Fibroblast of the conjunctiva (primary cell): ENCODE data around the gene AAGAB.
"Not testable (repeated sequence)": the region's sequence is repeated elsewhere in the genome, so short reads cannot be mapped to it uniquely, and the experiment has no call there.

Experiments used
- DNase-seq: peaks from one replicate; pipeline ENCODE4 v3.0.0-alpha.2; 2010; ENCODE audit warnings: low read depth

Gene AAGAB

GRCh38 chr15:67254238-67255175, at the start of gene AAGAB, which contains the start of gene IQCH:
AAGAB (minus strand) TSS chr15:67254661; CDS start chr15:67254631, 30 bp downstream.
IQCH (plus strand) TSS chr15:67254786; CDS start chr15:67254897, 111 bp downstream.
- DNase-seq: peak; percentile 93

GRCh38 chr15:67303490-67304363, 49.3 kb upstream of the AAGAB start:
- DNase-seq: no peak

- no peak for DNase-seq
Measured at GRCh38 chr15:67300266-67301025, 46.0 kb upstream of the AAGAB start.

GRCh38 chr15:67296684-67297083, 42.2 kb upstream of the AAGAB start:
- DNase-seq: no peak

- no peak for DNase-seq
Measured at GRCh38 chr15:67296188-67296587, 41.7 kb upstream of the AAGAB start.

GRCh38 chr15:67290319-67290718, 35.9 kb upstream of the AAGAB start:
- DNase-seq: no peak

GRCh38 chr15:67286400-67286799, 31.9 kb upstream of the AAGAB start:
- not testable (repeated sequence) for DNase-seq

- not testable (repeated sequence) for DNase-seq
Measured at GRCh38 chr15:67285625-67286024, 31.2 kb upstream of the AAGAB start.

- no peak for DNase-seq
Measured at GRCh38 chr15:67281714-67282113, 27.3 kb upstream of the AAGAB start.

- DNase-seq: no peak
Measured at GRCh38 chr15:67280217-67280616, 25.8 kb upstream of the AAGAB start.

- DNase-seq: no peak
Measured at GRCh38 chr15:67276666-67277065, 22.2 kb upstream of the AAGAB start.

GRCh38 chr15:67274236-67274635, 19.8 kb upstream of the AAGAB start:
- no peak for DNase-seq

- DNase-seq: no peak
Measured at GRCh38 chr15:67267951-67268941, 13.8 kb upstream of the AAGAB start.

GRCh38 chr15:67267440-67267839, 13.0 kb upstream of the AAGAB start:
- DNase-seq: no peak

- no peak for DNase-seq
Measured at GRCh38 chr15:67266870-67267269, 12.4 kb upstream of the AAGAB start.

- no peak for DNase-seq
Measured at GRCh38 chr15:67259806-67260205, 5.3 kb upstream of the AAGAB start.

GRCh38 chr15:67259379-67259778, 4.9 kb upstream of the AAGAB start:
- no peak for DNase-seq

GRCh38 chr15:67258412-67258811, 4.0 kb upstream of the AAGAB start:
- DNase-seq: not testable (repeated sequence)

GRCh38 chr15:67256051-67256450, 1.6 kb upstream of the AAGAB start:
- DNase-seq: no peak

- no peak for DNase-seq
Measured at GRCh38 chr15:67253549-67254237, 768 bp downstream of the AAGAB start.
